Mesodermal cell (in vitro differentiated cells): Measurements from ENCODE around the gene SLC6A11. TPM values are rescaled to one million over a fixed set of nuclear protein-coding genes. Genes with fewer than 3 reads are reported as not detected.

Experiments
- H3K27ac ChIP-seq: 2 replicates; pipeline ENCODE4 v1.7.0; 2013; ENCODE audit warnings: mild to moderate bottlenecking, low read depth, low read length, moderate library complexity; ENCODE audit not compliant: severe bottlenecking
- H3K36me3 ChIP-seq: 2 replicates; pipeline ENCODE4 v1.7.1; 2013; ENCODE audit warnings: mild to moderate bottlenecking, low read length, moderate library complexity; ENCODE audit not compliant: control insufficient read depth, insufficient read depth
- H3K4me1 ChIP-seq: one replicate; pipeline ENCODE4 v1.7.1; 2013; ENCODE audit warnings: mild to moderate bottlenecking, low read length; ENCODE audit not compliant: insufficient read depth, control insufficient read depth, poor library complexity, severe bottlenecking
- H3K4me3 ChIP-seq: 2 replicates; pipeline ENCODE4 v1.7.0; 2013; ENCODE audit warnings: low read length, control low read depth, mild to moderate bottlenecking; ENCODE audit not compliant: insufficient read depth, poor library complexity, severe bottlenecking; ENCODE audit errors: extremely low read depth
- H3K9me3 ChIP-seq: 2 replicates; pipeline ENCODE4 v1.7.1; 2013; ENCODE audit warnings: mild to moderate bottlenecking, low read length, moderate library complexity; ENCODE audit not compliant: control insufficient read depth
- WGBS, 2 experiments: methylation state at CpG; one replicate each; pipeline ENCODE4 v1.1.5; 2013; ENCODE audit warnings: missing lambda C conversion rate in 2 of 2; ENCODE audit not compliant: insufficient coverage in 2 of 2; 5-methylcytosine and 5-hydroxymethylcytosine counted together
- polyA plus RNA-seq, 2 experiments: library from polyadenylated mRNA; stranded (reverse); fragments of 50-300 nt; gene quantifications; one replicate each; pipeline ENCODE4 v1.2.3, GENCODE V29; 2013

SLC6A11 gene
- polyA plus RNA-seq (2013, experiment 1 of 2): not detected
- polyA plus RNA-seq (2013, experiment 2 of 2): 0.15 TPM

- Histone ChIP-seq H3K4me1 (no peaks in the 10 kb centered on the region), H3K27ac (no peak within 1 kb of the TSS), H3K36me3 (no peaks in the 10 kb centered on the region), H3K4me3 (peak within 1 kb of the TSS; percentile 30), H3K9me3 (no peaks in the 10 kb centered on the region)
- 11 to 18% methylated on average over 60 to 71 of the region's 96 CpGs for WGBS, 2 experiments
Measured at GRCh38 chr3:10816019-10816862, at the start of gene SLC6A11. SLC6A11 (plus strand) TSS chr3:10816228; CDS start chr3:10816266, 38 bp downstream.

- Histone ChIP-seq H3K4me1 (no peaks in the 10 kb centered on the region), H3K36me3 (no peaks in the 10 kb centered on the region), H3K4me3 (no peak overlapping the region), H3K9me3 (no peaks in the 10 kb centered on the region), H3K27ac (no peak overlapping the region)
- WGBS, 2 experiments: 82 to 88% methylated on average over 6 to 9 of the region's 10 CpGs
Measured at GRCh38 chr3:10768708-10769394, 47.2 kb upstream of the SLC6A11 start.

GRCh38 chr3:10770547-10770946, 45.5 kb upstream of the SLC6A11 start:
- no peaks in the 10 kb centered on the region for H3K36me3 ChIP-seq
- no peaks in the 10 kb centered on the region for H3K9me3 ChIP-seq
- WGBS, 2 experiments: 88 to 95% methylated on average over 5 to 10 of the region's 11 CpGs
- H3K27ac ChIP-seq: no peak overlapping the region
- no peak overlapping the region for H3K4me3 ChIP-seq
- H3K4me1 ChIP-seq: no peaks in the 10 kb centered on the region

- no CpG with 5 or more reads among the region's 3 CpGs for WGBS, 2 experiments
- Histone ChIP-seq H3K4me3 (no peak overlapping the region), H3K36me3 (no peaks in the 10 kb centered on the region), H3K4me1 (no peaks in the 10 kb centered on the region), H3K27ac (no peak overlapping the region), H3K9me3 (no peaks in the 10 kb centered on the region)
Measured at GRCh38 chr3:10770981-10771380, 45.0 kb upstream of the SLC6A11 start.

GRCh38 chr3:10771486-10772270, 44.4 kb upstream of the SLC6A11 start:
- Histone ChIP-seq H3K9me3 (no peaks in the 10 kb centered on the region), H3K27ac (no peak overlapping the region), H3K4me3 (no peak overlapping the region), H3K36me3 (no peaks in the 10 kb centered on the region), H3K4me1 (no peaks in the 10 kb centered on the region)
- 83 to 86% methylated on average over 6 to 9 of the region's 10 CpGs for WGBS, 2 experiments

GRCh38 chr3:10772271-10773161, 43.5 kb upstream of the SLC6A11 start:
- H3K9me3 ChIP-seq: no peaks in the 10 kb centered on the region
- H3K27ac ChIP-seq: no peak overlapping the region
- no peak overlapping the region for H3K4me3 ChIP-seq
- no peaks in the 10 kb centered on the region for H3K36me3 ChIP-seq
- 59 to 60% methylated on average over 15 of the region's 16 CpGs for WGBS, 2 experiments
- H3K4me1 ChIP-seq: no peaks in the 10 kb centered on the region

GRCh38 chr3:10774129-10774670, 41.8 kb upstream of the SLC6A11 start:
- WGBS, 2 experiments: 73 to 88% methylated on average over 5 to 6 of the region's 8 CpGs
- Histone ChIP-seq H3K9me3 (no peaks in the 10 kb centered on the region), H3K4me1 (no peaks in the 10 kb centered on the region), H3K36me3 (no peaks in the 10 kb centered on the region), H3K27ac (no peak overlapping the region), H3K4me3 (no peak overlapping the region)

- Histone ChIP-seq H3K4me3 (no peak overlapping the region), H3K36me3 (no peaks in the 10 kb centered on the region), H3K9me3 (no peaks in the 10 kb centered on the region), H3K27ac (no peak overlapping the region), H3K4me1 (no peaks in the 10 kb centered on the region)
- 73 to 80% methylated on average over 4 to 5 of the region's 8 CpGs for WGBS, 2 experiments
Measured at GRCh38 chr3:10774825-10775224, 41.2 kb upstream of the SLC6A11 start.

GRCh38 chr3:10775259-10775658, 40.8 kb upstream of the SLC6A11 start:
- H3K9me3 ChIP-seq: no peaks in the 10 kb centered on the region
- H3K36me3 ChIP-seq: no peaks in the 10 kb centered on the region
- 84 to 92% methylated on average over 5 to 7 of the region's 8 CpGs for WGBS, 2 experiments

More at GRCh38 chr3:10775259-10775658, 40.8 kb upstream of the SLC6A11 start:
- no peak overlapping the region for H3K4me3 ChIP-seq
- H3K4me1 ChIP-seq: no peaks in the 10 kb centered on the region
- no peak overlapping the region for H3K27ac ChIP-seq
